ENCODE data around the gene TBC1D2B.

DNA sequence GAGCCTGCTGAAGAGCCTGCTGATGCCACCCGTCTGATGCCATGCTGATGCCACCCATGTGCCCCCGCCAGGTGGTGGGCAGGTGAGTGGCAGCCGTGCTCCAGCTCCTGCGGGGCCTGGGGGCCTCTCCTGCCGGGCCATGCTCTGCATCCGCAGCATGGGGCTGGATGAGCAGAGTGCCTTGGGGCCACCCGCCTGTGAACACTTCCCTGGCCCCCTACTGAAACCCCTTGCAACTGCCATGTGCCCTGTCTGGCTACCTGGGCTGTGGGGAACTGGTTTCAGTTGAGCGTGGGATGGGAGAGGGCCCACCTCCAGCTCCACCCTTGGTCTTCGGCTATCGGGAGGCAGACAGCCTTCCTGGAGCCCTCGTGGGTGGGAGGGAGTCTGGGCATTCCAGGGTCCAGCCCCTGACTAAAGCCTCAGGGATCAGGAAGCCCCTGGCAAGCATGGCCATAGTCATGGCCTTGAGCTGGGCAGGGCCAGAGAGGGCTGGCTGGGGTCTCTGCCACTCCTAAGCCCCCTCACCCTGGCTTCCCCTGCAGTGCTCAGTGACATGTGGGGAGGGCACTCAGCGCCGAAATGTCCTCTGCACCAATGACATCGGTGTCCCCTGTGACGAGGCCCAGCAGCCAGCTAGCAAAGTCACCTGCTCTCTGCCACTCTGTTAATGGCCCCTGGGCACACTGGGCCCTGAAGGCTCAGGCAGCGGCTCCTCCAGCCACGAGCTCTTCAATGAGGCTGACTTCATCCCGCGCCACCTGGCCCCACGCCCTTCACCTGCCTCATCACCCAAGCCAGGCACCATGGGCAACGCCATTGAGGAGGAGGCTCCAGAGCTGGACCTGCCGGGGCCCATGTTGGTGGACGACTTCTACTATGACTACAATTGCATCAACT lies 92.2 kb downstream of the TBC1D2B start:
- TF ChIP-seq, protein P1, sequence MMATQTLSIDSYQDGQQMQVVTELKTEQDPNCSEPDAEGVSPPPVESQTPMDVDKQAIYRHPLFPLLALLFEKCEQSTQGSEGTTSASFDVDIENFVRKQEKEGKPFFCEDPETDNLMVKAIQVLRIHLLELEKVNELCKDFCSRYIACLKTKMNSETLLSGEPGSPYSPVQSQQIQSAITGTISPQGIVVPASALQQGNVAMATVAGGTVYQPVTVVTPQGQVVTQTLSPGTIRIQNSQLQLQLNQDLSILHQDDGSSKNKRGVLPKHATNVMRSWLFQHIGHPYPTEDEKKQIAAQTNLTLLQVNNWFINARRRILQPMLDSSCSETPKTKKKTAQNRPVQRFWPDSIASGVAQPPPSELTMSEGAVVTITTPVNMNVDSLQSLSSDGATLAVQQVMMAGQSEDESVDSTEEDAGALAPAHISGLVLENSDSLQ (IDR thresholded peaks at IDR 0.05), result no peak
- TF ChIP-seq SUZ12 (IDR thresholded peaks at IDR 0.05) (no peak), BHLHE40 (IDR thresholded peaks at IDR 0.05; ENCODE audit: borderline replicate concordance) (no peak), CTBP1 (IDR thresholded peaks at IDR 0.05; ENCODE audit: borderline replicate concordance) (no peak), FOXM1 (IDR thresholded peaks at IDR 0.05; ENCODE audit: borderline replicate concordance) (no peak), ELF4 (IDR thresholded peaks at IDR 0.05) (no peak)

Measured in HEK293T (cell line).